A549 (cell line): ENCODE results near the gene FAM163B. TPM values are rescaled to one million over a fixed set of nuclear protein-coding genes. Genes with fewer than 3 reads are reported as not detected.

Experiments
- ATAC-seq, 2 experiments: fragments of 200-7000 bp in 1 of 2; fragments of >200 bp in 1 of 2; cut with Nextera tagmentation in 1 of 2; cut with Tn5 transposase in 1 of 2; 3 replicates each; pipeline versions ENCODE4 v1.8.0 to v1.9.1; 2018 to 2020; ENCODE audit warnings: mild to moderate bottlenecking in 1 of 2, moderate library complexity in 1 of 2
- CTCF ChIA-PET: fragments of 300-600 bp; sonication (Branson Sonifier 250); formaldehyde crosslinking; extraction: SDS; loops from one replicate; lab custom pipeline; 2021; ENCODE audit warnings: antibody characterized with exemption, inconsistent platforms; lab: Yijun Ruan, JAX
- POLR2A ChIA-PET: fragments of 350-600 bp; formaldehyde crosslinking; extraction: SDS; loops from one replicate; lab custom pipeline; 2021; ENCODE audit warnings: antibody characterized with exemption, inconsistent platforms; lab: Yijun Ruan, JAX
- DNase-seq, 2 experiments: peaks; one replicate each; pipeline versions ENCODE4 v3.0.0 to v3.0.0-alpha.2; 2011 to 2016; ENCODE audit warnings: low read depth in 1 of 2, low spot score in 1 of 2
- FAIRE-seq: peaks from 2 replicates; lab custom pipeline; 2011; peaks lifted over from hg19 to GRCh38; lab: Jason Lieb, UNC
- H3K27ac ChIP-seq, 2 experiments: fragments of >200 bp; sonication (Bioruptor Twin); formaldehyde crosslinking; 3 replicates each; pipeline ENCODE4 v1.5.1; 2016 to 2017
- H3K4me1 ChIP-seq: fragments of >200 bp; sonication (Bioruptor Twin); formaldehyde crosslinking; 3 replicates; pipeline ENCODE4 v1.6.1; 2016
- H3K4me2 ChIP-seq: fragments of >200 bp; sonication (Bioruptor Twin); formaldehyde crosslinking; 3 replicates; pipeline ENCODE4 v1.6.1; 2016
- H3K4me3 ChIP-seq: fragments of >200 bp; sonication (Bioruptor Twin); formaldehyde crosslinking; 3 replicates; pipeline ENCODE4 v1.5.1; 2016
- H3K9me3 ChIP-seq: fragments of >200 bp; sonication (Bioruptor Twin); formaldehyde crosslinking; 3 replicates; pipeline ENCODE4 v1.6.1; 2016
- BHLHE40 ChIP-seq: IDR thresholded peaks from 2 replicates; pipeline ENCODE4 v1.6.1; 2012; ENCODE audit warnings: low read depth, low read length, inconsistent platforms
- CBX2 ChIP-seq: fragments of 200-600 bp; sonication (generic); IDR thresholded peaks from 2 replicates; pipeline ENCODE4 v1.6.1; 2016; ENCODE audit warnings: low read depth, mild to moderate bottlenecking, borderline replicate concordance
- CEBPB ChIP-seq, 2 experiments: fragments of >200 bp in 1 of 2; sonication (Bioruptor Twin) in 1 of 2; formaldehyde crosslinking in 1 of 2; IDR thresholded peaks; 2 replicates each; pipeline ENCODE4 v1.6.1; 2012 to 2016
- EHF ChIP-seq: fragments of 250-450 bp; sonication (Bioruptor Pico); IDR thresholded peaks from 2 replicates; pipeline ENCODE4 v1.5.0; 2020; ENCODE audit warnings: mild to moderate bottlenecking
- EHMT2 ChIP-seq: fragments of 200-600 bp; sonication (generic); IDR thresholded peaks from 2 replicates; pipeline ENCODE4 v1.6.1; 2016; ENCODE audit warnings: antibody characterized with exemption, low read depth, mild to moderate bottlenecking, moderate library complexity
- FOSB ChIP-seq: fragments of 250-450 bp; sonication (Bioruptor Pico); IDR thresholded peaks from 2 replicates; pipeline ENCODE4 v1.5.0; 2020; ENCODE audit warnings: mild to moderate bottlenecking, moderate library complexity
- FOSL2 ChIP-seq, 2 experiments: fragments of 450-650 bp in 1 of 2; fragments of >200 bp in 1 of 2; sonication (Bioruptor Twin) in 1 of 2; formaldehyde crosslinking; IDR thresholded peaks; 2 replicates each; pipeline versions ENCODE4 v1.5.0 to v1.6.1; 2016 to 2020; ENCODE audit warnings: mild to moderate bottlenecking in 1 of 2, moderate library complexity in 1 of 2
- GATA3 ChIP-seq: IDR thresholded peaks from 2 replicates; pipeline ENCODE4 v1.6.1; 2012; ENCODE audit warnings: borderline replicate concordance
- HES2 ChIP-seq: fragments of >200 bp; sonication (Bioruptor Twin); formaldehyde crosslinking; IDR thresholded peaks from 2 replicates; pipeline ENCODE4 v1.6.1; 2016
- HEYL ChIP-seq: fragments of 250-450 bp; sonication (Bioruptor Pico); IDR thresholded peaks from 2 replicates; pipeline ENCODE4 v1.8.0; 2021; ENCODE audit warnings: mild to moderate bottlenecking, moderate library complexity
- HOXB13 ChIP-seq: fragments of 250-450 bp; sonication (Bioruptor Pico); IDR thresholded peaks from 2 replicates; pipeline ENCODE4 v1.5.0; 2020; ENCODE audit warnings: low read depth, mild to moderate bottlenecking, moderate library complexity
- NR3C1 ChIP-seq: fragments of >200 bp; sonication (Bioruptor Twin); formaldehyde crosslinking; IDR thresholded peaks from 3 replicates; pipeline ENCODE4 v1.6.1; 2017
- PBX3 ChIP-seq: IDR thresholded peaks from 2 replicates; pipeline ENCODE4 v1.6.1; 2012
- POLR2A ChIP-seq: IDR thresholded peaks from 2 replicates; pipeline ENCODE4 v1.6.1; 2012; ENCODE audit warnings: mild to moderate bottlenecking, low read length
- RNF2 ChIP-seq: fragments of 200-600 bp; sonication (generic); IDR thresholded peaks from 2 replicates; pipeline ENCODE4 v1.6.1; 2016; ENCODE audit warnings: low read depth, mild to moderate bottlenecking, antibody characterized with exemption, moderate library complexity, borderline replicate concordance
- SREBF2 ChIP-seq: fragments of 450-650 bp; IDR thresholded peaks from 2 replicates; pipeline ENCODE4 v1.6.1; 2014; ENCODE audit warnings: mild to moderate bottlenecking, moderate library complexity
- TFCP2L1 ChIP-seq: fragments of 250-450 bp; sonication (Bioruptor Pico); IDR thresholded peaks from 2 replicates; pipeline ENCODE4 v1.5.0; 2021; ENCODE audit warnings: mild to moderate bottlenecking
- TP53 ChIP-seq: fragments of 250-450 bp; sonication (Bioruptor Pico); IDR thresholded peaks from 2 replicates; pipeline ENCODE4 v1.5.0; 2021; ENCODE audit warnings: mild to moderate bottlenecking, moderate library complexity
- ZC3H11A ChIP-seq: fragments of 450-650 bp; IDR thresholded peaks from 2 replicates; pipeline ENCODE4 v1.6.1; 2014; ENCODE audit warnings: antibody characterized with exemption, mild to moderate bottlenecking
- ZFP36 ChIP-seq: fragments of 450-650 bp; IDR thresholded peaks from 2 replicates; pipeline ENCODE4 v1.6.1; 2014; ENCODE audit warnings: borderline replicate concordance; ENCODE audit not compliant: partially characterized antibody
- whole genome bisulfite sequencing: methylation state at CpG from one replicate; pipeline ENCODE4 v1.1.6; 2017; ENCODE audit errors: missing lambda C conversion rate; 5-methylcytosine and 5-hydroxymethylcytosine counted together
- polyA plus RNA-seq, 4 experiments: library from polyadenylated mRNA; depleted of rRNA in 3 of 4; stranded (reverse); fragments of >200 nt; fragmentation: RNase III in 1 of 4; extraction: RNeasy Plus Mini Kit Qiagen cat#74134 plus additional on column Dnase treatment in 1 of 4; gene quantifications; 2 replicates in 3 of 4; 3 replicates in 1 of 4; pipeline ENCODE4 v1.2.3, GENCODE V29; 2011 to 2017
- TF ChIP-seq, protein P1 (sequence below): fragments of 250-450 bp; sonication (Bioruptor Pico); IDR thresholded peaks from 2 replicates; pipeline ENCODE4 v1.5.0; 2020; ENCODE audit warnings: low read depth, mild to moderate bottlenecking, moderate library complexity

FAM163B gene
- polyA plus RNA-seq, 2 of the 4 experiments (the other 2 are of a cell fraction), result not detected

- TF ChIP-seq POLR2A (no peak), ZC3H11A (no peak), CBX2 (no peak), NR3C1 (no peak)
Measured at GRCh38 chr9:133647148-133647547, 38.0 kb upstream of the FAM163B start (continued).

DNA sequence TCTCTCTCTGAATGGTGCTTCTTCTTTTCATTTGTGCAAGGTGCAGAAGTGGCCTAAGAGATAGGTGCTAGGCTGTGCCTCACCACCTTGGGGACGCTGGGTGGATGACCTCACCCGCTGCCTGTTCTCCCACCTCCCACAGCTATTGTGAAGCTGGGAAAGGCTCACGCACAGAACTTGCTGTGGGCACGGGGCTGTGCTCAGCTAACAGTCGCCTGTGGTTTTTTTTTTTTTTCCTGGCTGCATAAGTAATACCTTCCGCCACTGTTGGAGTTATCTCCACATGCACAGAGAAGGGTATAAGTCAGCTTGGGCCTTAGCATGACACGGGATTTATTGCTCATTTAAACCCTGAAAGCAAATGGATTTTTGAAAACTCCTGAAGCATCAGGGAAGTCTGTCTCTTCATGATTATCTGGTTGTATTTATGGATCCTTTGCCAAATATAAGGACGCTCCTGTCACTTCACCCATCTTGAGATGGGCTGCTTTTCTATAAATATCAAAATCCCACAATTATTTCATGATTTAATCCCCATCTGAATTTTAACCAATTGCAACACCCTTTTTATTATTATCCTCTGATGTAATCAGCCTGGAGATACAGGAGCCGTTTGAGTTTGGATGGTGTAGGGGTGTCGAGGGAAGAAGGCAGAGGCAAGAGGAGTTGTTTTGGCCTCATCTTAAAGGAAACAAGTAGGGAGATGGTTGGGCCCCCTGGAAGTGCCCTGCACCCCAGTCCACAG, 36.0 kb upstream of the FAM163B start:
- 32% methylated on average over 10 of the region's 10 CpGs for WGBS
- Histone ChIP-seq H3K4me3 (no peak overlapping the region), H3K4me1 (no peaks in the 10 kb centered on the region), H3K9me3 (no peaks in the 10 kb centered on the region), H3K4me2 (no peak overlapping the region), H3K27ac (no peak overlapping the region)
- POLR2A ChIA-PET, result interaction anchor here (1.0 kb wide), 1 partner anchor 458 kb away, joined by 3 read pairs; no protein-coding TSS in a partner anchor
- TF ChIP-seq TP53 (no peak), RNF2 (no peak), FOSB (CRISPR knock-in tag) (no peak), CEBPB (IDR thresholded peaks at IDR 0.05) (no peak), HEYL (no peak), EHF (CRISPR knock-in tag) (no peak), SREBF2 (no peak)
- TF ChIP-seq, protein P1, sequence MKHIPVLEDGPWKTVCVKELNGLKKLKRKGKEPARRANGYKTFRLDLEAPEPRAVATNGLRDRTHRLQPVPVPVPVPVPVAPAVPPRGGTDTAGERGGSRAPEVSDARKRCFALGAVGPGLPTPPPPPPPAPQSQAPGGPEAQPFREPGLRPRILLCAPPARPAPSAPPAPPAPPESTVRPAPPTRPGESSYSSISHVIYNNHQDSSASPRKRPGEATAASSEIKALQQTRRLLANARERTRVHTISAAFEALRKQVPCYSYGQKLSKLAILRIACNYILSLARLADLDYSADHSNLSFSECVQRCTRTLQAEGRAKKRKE (CRISPR knock-in tag), result no peak
- CTCF ChIA-PET, result interaction anchor here (0.6 to 1.1 kb wide), 2 partner anchors 20 to 1475 kb away, joined by 3 to 4 read pairs; no protein-coding TSS in a partner anchor
- no peak for ATAC-seq
- DNase-seq, result no peak
- FAIRE-seq, result no peak

DNA sequence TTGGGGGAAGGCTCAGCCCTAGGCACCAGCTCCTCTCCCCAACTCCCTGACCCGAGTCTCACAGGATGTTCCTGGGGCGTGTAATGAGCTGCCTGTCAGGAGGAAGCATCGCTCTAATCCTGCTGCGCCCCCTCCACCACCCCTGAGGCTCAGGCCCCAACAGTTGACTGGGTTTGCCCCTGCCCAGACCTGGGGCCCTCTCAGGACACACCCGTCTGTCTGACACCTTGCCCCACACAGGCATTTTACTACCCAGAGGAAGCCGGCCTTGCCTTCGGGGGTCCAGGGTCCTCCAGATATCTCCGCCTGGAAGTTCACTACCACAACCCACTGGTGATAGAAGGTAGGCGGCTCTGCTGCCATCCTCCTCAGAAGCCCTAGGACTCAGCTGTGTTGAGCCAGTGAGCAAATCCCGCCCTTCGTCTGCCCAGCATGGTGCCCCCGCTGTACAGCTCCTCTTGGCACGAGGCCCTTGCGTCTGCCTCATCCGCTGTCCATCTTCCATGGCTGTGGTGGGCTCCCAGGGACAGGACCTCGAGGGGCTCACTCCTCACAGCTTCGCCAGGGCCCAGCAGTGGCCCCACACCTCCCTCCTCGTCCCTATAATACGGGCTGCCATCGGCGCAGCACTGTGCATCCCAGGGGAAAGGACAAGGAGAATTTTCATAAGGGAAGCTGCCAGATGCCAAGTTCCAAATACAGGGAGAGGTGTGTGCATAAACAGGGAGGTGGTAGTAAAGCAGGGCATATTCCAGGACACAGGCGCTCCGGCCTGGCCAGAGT, 35.0 kb upstream of the FAM163B start:
- FAIRE-seq, result no peak
- no peak for TF ChIP-seq EHMT2
- TF ChIP-seq BHLHE40, result no peak
- no peak for TF ChIP-seq FOSL2 (IDR thresholded peaks at IDR 0.05)
- no peak for TF ChIP-seq FOSL2 (CRISPR knock-in tag; IDR thresholded peaks at IDR 0.05)
- TF ChIP-seq HOXB13 (CRISPR knock-in tag), result no peak
- TF ChIP-seq CBX2, result no peak
- TF ChIP-seq HES2, result no peak
- no peak for TF ChIP-seq TFCP2L1 (CRISPR knock-in tag)
- no peak for TF ChIP-seq GATA3
- no peak for TF ChIP-seq PBX3
- TF ChIP-seq ZFP36, result no peak
- TF ChIP-seq, all 56 proteins: peak for 0
- Histone ChIP-seq H3K4me2 (no peak overlapping the region), H3K4me3 (no peak overlapping the region), H3K9me3 (no peaks in the 10 kb centered on the region), H3K27ac (no peak overlapping the region), H3K4me1 (no peaks in the 10 kb centered on the region)
- DNase-seq (no peak), ATAC-seq (no peak; a peak in 1 of 6 replicates)
- WGBS, result 39% methylated on average over 12 of the region's 23 CpGs
- POLR2A ChIA-PET, result interaction anchor here (1.0 kb wide), 1 partner anchor 457 kb away, joined by 3 read pairs; no protein-coding TSS in a partner anchor
- CTCF ChIA-PET, result interaction anchor here (0.6 to 1.9 kb wide), 6 partner anchors 10 to 1476 kb away, joined by 3 to 7 read pairs (median 4); no protein-coding TSS in a partner anchor
